ENCODE data around the gene LRWD1.
"Not testable (repeated sequence)": the region's sequence is repeated elsewhere in the genome, so short reads cannot be mapped to it uniquely, and the experiment has no call there.

Gene LRWD1

GRCh38 chr7:102468478-102469350, 3.9 kb downstream of the LRWD1 start:
- no peak for DNase-seq (ENCODE audit: low read depth)

DNA sequence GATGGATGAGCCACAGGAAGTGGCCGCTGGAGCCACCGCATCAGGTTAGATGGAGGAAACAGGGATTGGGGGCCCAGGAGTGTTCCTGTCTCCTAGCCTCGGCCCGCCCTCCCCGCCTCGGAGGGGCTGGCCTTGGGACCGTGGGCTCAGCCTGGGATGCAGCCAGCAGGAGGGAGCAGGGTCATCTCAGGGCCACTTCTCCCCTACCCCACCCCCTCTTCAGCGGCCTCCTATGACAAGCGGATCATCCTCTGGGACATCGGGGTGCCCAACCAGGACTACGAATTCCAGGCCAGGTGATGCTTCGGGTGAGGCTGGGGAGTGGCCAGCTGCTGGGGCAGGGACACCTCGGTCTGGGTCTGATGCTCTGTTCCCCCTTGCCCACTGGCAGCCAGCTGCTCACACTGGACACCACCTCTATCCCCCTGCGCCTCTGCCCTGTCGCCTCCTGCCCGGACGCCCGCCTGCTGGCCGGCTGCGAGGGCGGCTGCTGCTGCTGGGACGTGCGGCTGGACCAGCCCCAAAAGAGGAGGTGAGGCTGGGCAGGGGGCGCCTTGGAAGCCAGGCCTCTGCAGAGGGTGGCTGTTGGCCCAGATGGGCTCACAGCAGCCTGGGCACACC, 4.7 kb downstream of the LRWD1 start:
- DNase-seq (ENCODE audit: low read depth), result no peak

- DNase-seq (ENCODE audit: low read depth), result no peak
These were observed 5.4 kb downstream of the LRWD1 start for GRCh38 chr7:102469972-102470825.

- DNase-seq (ENCODE audit: low read depth), result no peak
These were observed 7.0 kb downstream of the LRWD1 start for GRCh38 chr7:102471791-102472125.

- no peak for DNase-seq (ENCODE audit: low read depth)
These were observed 7.6 kb downstream of the LRWD1 start for GRCh38 chr7:102472126-102473041.

GRCh38 chr7:102473271-102473991, 8.6 kb downstream of the LRWD1 start:
- DNase-seq (ENCODE audit: low read depth), result no peak

DNA sequence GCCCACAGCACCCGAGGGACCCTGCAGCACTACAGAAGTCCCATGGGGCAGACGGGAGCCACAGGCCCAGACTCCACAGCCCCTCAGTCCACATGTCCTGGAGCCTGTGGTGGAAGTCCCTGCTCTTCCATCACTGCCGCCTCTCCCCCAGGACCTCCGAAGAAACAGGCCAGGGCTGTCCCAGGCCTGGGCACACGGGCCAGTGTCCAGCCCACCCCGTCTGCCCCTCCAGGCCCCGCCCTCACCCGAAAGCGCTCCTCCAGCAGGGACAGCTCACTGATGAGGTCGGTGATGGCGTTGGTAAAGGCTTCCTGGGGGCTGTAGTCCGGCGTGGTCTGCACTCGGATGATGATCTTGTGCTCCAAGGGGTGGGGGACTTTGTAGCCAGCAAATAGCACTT, 9.3 kb downstream of the LRWD1 start:
- DNase-seq (ENCODE audit: low read depth), result not testable (repeated sequence)

DNA sequence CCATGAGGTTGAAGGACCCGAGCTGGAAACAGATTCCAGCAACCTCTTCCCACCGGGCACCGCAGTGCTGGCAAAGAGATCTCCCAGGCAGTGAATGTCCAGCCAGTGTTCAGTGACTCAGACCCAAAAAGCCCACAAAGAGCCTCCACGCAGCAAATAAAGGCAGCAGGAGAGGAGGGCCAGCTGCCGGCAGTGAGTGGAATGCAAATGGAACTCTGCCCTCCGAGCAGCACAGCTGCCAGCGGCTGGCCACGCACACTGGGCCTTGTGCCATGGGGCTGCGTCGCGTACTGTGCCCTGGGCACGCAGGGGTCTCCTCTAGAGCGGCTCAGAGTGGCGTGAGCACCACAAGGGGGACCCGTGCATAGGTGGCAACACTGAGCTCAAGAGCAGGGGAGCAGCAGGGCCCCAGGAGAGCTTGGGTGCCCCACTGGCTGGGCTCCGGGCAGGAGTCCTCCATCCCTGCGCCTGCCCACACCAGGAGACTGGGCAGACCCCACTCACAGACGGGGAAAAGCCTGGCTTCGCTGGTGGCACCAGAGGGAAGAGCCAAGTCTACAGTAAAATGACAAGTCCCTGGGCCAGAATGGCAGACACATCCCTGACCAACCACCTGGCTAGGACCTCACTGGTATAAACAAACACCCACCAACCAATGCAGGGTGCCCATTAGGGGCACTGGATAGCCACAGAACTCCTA, 10.1 kb downstream of the LRWD1 start:
- DNase-seq (ENCODE audit: low read depth), result not testable (repeated sequence)

GRCh38 chr7:102478314-102479208, 13.8 kb downstream of the LRWD1 start, which contains the start of gene POLR2J:
POLR2J (minus strand) TSS chr7:102478922; CDS start chr7:102478860, 62 bp downstream.
- not testable (repeated sequence) for DNase-seq (ENCODE audit: low read depth)

DNA sequence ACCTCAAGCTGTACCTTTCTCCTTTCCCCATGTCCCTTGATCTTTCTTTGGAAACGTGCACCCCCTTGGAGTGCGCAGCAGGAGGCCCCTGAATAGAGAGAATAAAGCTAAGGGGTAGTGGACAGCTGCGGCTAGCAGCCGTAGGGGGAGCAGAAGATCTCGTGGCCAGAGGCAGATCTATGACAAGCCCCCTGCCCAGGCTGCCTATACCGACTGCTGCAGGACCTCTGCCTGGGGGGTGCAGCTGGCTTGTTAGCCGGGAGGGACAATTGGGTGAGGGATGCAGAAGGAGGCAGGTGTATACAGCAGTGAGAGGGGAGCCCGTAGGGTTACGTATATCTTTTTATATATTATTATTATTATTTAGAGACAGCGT, 14.4 kb downstream of the LRWD1 start:
- not testable (repeated sequence) for DNase-seq (ENCODE audit: low read depth)

DNA sequence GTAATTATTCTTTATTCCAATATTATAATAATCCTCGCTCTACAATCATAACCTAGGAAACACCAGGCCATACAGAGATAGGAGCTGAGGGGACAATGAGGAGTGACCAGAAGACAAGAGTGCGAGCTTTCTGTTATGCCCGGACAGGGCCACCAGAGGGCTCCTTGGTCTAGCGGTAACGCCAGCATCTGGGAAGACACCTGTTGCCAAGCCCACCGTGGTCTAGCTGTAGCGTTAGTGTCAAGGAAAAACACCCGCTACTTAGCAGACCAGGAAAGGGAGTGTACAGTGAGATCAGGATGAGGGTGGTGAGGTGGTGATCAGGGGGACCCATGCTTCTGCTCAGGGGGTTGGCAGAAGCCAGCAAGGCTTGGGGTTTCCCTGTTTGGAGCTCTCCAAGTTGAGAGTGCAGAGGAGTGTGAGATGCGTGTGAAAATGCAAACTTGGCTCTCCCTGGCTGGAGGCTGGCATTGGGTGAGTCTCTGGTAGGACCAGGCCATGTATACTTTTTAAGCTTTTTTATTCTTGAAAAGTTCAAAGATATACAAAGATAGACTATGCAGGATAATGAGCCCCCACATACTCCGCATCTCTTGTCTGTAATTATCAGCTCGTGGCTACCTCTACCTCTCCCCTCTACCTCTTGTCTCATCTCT, 15.3 kb downstream of the LRWD1 start:
- not testable (repeated sequence) for DNase-seq (ENCODE audit: low read depth)

DNA sequence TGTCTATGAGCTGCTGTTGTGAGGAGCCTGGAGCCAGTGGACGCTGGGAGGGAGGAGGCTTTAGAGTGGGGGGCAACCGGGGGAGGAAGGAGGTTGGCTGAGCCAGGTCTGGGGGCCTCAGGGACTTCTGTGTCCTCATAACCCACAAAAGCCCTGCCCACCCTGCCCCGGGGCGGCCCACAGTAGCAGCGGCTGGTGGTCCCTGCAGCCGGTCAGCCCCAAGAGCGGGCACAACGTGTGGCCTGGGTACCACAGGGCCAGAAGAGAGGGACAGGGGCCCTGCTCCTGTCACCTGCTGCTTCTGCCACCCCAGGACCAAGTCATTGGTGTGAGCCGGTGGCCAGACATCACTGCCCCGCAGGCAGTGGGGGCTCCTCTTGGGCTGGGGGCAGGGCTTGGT, 17.2 kb downstream of the LRWD1 start:
- not testable (repeated sequence) for DNase-seq (ENCODE audit: low read depth)

DNA sequence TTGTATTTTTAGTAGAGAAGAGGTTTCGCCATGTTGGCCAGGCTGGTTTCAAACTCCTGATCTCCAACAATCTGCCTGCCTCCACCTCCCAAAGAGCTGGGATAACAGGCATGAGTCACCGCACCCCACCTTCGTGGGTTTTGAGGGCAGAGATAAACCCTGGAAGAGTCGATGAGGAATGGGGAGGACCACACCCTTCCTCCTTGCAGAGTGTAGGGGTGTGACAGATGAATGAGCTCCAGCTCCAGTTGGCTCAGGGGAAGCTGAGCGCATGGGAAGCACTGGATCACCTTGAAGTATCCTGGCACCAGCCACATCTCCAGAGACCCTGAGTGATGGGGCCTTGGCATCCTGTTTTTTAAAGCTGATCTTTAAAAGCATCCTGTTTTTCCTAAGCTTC, 19.5 kb downstream of the LRWD1 start:
- DNase-seq (ENCODE audit: low read depth), result not testable (repeated sequence)

GRCh38 chr7:102490529-102491075, 25.8 kb downstream of the LRWD1 start:
- not testable (repeated sequence) for DNase-seq (ENCODE audit: low read depth)

- not testable (repeated sequence) for DNase-seq (ENCODE audit: low read depth)
These were observed 28.6 kb downstream of the LRWD1 start for GRCh38 chr7:102493220-102493935.

DNA sequence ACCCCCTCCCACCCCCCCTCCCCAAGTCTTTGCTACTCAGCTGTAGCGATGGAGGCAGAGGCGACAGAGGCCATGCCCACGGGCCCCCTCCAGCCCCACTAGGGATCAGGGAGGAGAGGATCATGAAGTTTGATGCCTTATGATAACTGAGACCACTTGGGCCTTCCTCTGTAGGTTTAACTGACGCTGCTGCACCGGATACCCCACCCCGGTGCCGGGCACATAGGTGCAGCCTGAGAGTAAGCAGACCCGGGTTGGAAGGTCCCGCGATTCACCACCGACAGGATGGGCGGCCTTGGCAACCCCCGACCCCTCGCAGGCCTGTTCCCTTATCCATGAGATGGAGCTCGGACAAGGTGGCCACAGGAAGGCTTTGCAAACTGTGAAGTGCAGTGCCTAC, 29.2 kb downstream of the LRWD1 start:
- not testable (repeated sequence) for DNase-seq (ENCODE audit: low read depth)

- DNase-seq (ENCODE audit: low read depth), result not testable (repeated sequence)
These were observed 29.8 kb downstream of the LRWD1 start for GRCh38 chr7:102494473-102495149.

Measured in non-pigmented ciliary epithelial cell (primary cell).